Measurements from ENCODE around the gene SFXN3.

The SFXN3 gene

DNA sequence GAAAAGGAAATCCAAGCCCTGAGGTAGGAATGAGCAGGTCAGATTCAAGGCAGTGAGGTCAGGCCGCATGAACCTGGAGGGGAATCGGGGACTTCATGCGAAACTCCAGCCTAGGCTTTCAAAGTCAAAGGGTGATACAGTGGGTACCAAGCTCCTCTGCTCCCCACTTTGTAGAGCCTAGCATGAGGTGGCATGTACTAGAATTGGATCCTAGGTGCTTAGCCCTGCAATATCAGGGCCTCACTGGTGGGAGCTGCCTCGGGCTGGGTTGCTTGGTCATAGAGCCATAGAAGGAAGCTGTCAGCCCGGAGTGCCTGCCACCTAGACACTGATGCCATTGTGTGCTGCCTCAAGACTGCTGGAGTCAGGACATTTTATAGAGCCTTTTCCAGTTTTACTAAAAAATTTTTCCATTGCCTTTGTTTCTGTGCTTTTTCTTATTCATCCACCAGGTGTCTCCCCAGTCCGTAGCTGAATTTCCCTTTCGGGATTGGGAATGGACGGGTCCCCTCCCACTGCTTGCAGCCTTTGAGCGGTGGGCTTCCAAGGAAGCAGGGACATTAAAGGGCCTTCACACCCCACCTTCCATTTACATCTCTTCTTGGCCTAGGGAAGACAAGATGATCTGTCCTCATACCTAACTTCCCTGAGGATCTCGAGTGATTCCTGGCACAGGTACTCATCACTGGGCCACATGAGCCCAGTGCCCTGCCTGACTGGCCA is 36.9 kb upstream of the SFXN3 start:
- no peak overlapping the region for H3K4me3 ChIP-seq (ENCODE audit: low read length)
- H3K4me1 ChIP-seq (ENCODE audit: control insufficient read depth, insufficient read depth, low read length) = peaks cover 21% of the 10 kb centered on the region
- no peaks in the 10 kb centered on the region for H3K36me3 ChIP-seq (ENCODE audit: control insufficient read depth, insufficient read depth, low read length)
- no peaks in the 10 kb centered on the region for H3K9me3 ChIP-seq (ENCODE audit: control insufficient read depth, low read length)
- H3K27me3 ChIP-seq (ENCODE audit: control insufficient read depth, insufficient read depth, low read length) = no peaks in the 10 kb centered on the region
- H3K9ac ChIP-seq (ENCODE audit: low read length) = no peak overlapping the region

DNA sequence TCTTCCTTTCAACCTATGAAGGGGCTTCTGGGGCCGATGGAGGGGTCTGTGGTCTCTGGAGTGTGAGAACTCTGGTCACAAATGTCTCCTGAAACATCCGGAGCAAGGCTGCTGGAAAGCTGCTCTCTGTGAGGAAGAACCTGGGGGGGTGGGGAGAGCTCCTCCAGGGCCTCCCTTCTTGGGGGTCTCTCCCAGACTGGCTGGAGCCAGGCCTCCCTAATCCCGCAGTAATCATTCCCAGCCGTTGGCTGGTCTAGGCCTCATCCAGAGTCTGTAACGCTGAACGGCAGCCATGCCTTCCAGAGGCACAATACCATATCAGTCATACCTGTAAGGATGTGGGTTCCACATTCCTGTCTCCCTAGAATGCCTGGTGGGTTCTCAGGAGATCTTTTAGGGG is 35.9 kb upstream of the SFXN3 start:
- Histone ChIP-seq H3K36me3 (ENCODE audit: control insufficient read depth, insufficient read depth, low read length) (no peaks in the 10 kb centered on the region), H3K27me3 (ENCODE audit: control insufficient read depth, insufficient read depth, low read length) (no peaks in the 10 kb centered on the region), H3K4me3 (ENCODE audit: low read length) (no peak overlapping the region), H3K4me1 (ENCODE audit: control insufficient read depth, insufficient read depth, low read length) (peaks cover 25% of the 10 kb centered on the region), H3K9me3 (ENCODE audit: control insufficient read depth, low read length) (no peaks in the 10 kb centered on the region), H3K9ac (ENCODE audit: low read length) (no peak overlapping the region)

DNA sequence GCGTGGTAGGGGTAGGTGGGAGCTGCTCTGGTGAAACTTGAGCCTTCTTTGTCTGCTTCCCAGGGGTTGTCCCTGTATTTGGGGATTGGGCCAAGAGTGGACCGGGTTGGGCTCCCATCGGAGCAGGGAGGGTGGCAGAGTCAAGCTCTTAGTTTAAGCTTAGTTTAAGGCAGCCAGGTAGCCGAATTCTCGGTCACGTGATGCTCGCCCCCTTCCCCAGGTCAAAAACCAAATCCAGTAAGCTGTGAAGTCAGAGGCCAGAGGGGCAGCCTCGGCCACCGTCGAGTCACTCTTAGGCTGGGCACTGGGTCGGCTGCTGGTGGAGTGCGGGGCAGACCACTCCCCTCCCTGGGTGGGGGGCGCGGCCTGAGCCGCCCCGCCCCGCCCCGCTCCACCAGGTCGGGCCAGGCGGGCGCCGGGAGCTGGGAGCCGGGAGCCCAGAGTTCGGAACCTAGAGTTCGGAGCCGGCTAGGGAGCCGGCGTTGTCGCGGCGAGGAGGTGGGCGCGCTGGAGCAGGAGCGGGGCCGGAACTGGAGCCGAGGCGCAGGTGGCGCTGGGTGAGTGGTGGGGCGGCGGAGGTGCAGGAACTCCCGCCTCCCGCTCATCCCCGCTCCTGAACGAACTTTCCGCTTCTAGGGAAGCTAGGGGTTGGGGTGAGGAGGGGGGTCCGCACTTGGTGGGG is 34.2 kb upstream of the SFXN3 start:
- peaks cover 37% of the 10 kb centered on the region for H3K4me1 ChIP-seq (ENCODE audit: control insufficient read depth, insufficient read depth, low read length)
- H3K27me3 ChIP-seq (ENCODE audit: control insufficient read depth, insufficient read depth, low read length) = no peaks in the 10 kb centered on the region
- peak overlapping the region; percentile 56 for H3K4me3 ChIP-seq (ENCODE audit: low read length)
- H3K9me3 ChIP-seq (ENCODE audit: control insufficient read depth, low read length) = no peaks in the 10 kb centered on the region
- H3K36me3 ChIP-seq (ENCODE audit: control insufficient read depth, insufficient read depth, low read length) = no peaks in the 10 kb centered on the region
- peak overlapping the region; percentile 87 for H3K9ac ChIP-seq (ENCODE audit: low read length)

DNA sequence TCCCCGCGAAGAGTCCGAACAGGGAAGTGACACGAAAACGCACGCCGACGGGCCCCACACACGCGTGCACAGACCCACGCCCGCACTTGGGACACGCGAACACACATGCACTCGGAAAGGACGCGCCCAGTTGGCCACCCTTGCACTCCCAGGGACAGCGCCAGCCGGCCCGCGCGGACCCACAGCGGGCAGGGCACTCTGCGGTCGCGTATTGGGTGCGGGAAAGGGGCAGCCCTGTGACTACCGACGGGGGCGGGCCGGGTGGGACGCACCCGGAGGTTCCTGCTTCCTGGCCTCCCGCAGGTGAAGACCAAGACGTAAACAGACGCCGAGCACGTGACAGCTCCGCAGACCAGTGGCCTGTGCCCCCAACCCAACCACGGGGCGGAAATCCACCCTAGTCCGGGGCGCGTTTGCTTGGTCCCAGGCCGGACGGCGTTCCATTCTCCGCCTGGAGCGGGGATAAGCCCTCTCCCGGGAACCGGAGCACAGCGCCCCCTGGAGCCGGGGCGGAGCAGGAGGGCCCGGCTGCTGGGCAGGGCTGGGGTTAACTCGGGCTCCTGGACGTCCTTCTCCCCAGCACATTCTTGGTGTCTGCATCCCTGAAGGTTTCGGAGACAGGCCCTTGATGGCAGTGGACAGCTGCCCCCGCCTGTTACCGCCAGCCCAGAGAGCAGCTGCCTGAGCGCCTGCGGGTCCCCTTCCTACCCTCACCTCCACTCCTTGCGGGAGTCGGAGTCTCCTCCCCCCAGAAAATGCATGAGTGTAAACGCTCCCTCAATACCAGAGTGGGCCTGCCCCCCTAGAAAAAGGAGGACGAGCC is 33.5 kb upstream of the SFXN3 start:
- Histone ChIP-seq H3K36me3 (ENCODE audit: control insufficient read depth, insufficient read depth, low read length) (no peaks in the 10 kb centered on the region), H3K9ac (ENCODE audit: low read length) (peak overlapping the region; percentile 87), H3K27me3 (ENCODE audit: control insufficient read depth, insufficient read depth, low read length) (no peaks in the 10 kb centered on the region), H3K4me3 (ENCODE audit: low read length) (peak overlapping the region; percentile 56), H3K4me1 (ENCODE audit: control insufficient read depth, insufficient read depth, low read length) (peaks cover 45% of the 10 kb centered on the region), H3K9me3 (ENCODE audit: control insufficient read depth, low read length) (no peaks in the 10 kb centered on the region)

DNA sequence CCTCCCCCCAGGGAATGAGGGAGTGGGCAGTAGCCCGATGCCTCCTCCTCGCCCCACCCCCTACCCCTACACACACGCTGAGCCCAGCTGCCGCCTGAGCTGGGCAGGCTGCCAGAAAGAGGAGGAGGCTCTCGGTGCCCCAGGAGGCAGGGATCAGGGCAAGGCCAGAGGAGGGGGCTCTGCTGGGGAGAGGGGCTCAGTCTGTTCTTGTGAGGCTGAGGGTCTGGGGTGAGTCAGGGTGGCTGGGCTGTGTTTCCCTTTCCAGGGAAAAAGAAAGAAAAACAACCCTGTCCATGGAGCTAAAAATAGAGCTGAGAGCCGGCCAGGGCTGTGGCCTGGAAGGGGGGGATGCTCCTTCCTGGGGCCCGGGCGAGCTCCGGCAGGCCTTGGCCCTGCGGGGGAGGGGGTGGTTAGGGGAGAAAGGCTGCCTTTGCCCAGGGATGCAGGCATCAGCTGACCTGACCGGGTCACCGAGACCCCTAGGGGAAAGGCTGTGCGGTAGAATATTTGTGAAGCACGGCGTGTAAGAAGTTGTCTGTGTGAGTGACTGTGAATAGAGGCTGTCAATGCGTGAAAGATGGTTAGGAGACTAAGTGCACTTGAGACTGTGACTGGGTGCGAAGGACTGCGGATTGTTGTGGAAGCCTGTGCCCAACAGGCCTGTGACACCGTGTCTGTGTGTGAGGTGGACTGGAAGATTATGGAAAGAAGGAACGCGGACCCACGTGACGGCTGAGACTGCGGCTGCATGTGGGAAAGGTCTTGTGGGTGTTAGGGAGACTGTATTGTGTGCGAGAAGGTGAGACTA is 32.6 kb upstream of the SFXN3 start:
- Histone ChIP-seq H3K36me3 (ENCODE audit: control insufficient read depth, insufficient read depth, low read length) (no peaks in the 10 kb centered on the region), H3K4me3 (ENCODE audit: low read length) (peak overlapping the region; percentile 56), H3K9me3 (ENCODE audit: control insufficient read depth, low read length) (no peaks in the 10 kb centered on the region), H3K4me1 (ENCODE audit: control insufficient read depth, insufficient read depth, low read length) (peaks cover 45% of the 10 kb centered on the region), H3K27me3 (ENCODE audit: control insufficient read depth, insufficient read depth, low read length) (no peaks in the 10 kb centered on the region), H3K9ac (ENCODE audit: low read length) (peak overlapping the region; percentile 87)

DNA sequence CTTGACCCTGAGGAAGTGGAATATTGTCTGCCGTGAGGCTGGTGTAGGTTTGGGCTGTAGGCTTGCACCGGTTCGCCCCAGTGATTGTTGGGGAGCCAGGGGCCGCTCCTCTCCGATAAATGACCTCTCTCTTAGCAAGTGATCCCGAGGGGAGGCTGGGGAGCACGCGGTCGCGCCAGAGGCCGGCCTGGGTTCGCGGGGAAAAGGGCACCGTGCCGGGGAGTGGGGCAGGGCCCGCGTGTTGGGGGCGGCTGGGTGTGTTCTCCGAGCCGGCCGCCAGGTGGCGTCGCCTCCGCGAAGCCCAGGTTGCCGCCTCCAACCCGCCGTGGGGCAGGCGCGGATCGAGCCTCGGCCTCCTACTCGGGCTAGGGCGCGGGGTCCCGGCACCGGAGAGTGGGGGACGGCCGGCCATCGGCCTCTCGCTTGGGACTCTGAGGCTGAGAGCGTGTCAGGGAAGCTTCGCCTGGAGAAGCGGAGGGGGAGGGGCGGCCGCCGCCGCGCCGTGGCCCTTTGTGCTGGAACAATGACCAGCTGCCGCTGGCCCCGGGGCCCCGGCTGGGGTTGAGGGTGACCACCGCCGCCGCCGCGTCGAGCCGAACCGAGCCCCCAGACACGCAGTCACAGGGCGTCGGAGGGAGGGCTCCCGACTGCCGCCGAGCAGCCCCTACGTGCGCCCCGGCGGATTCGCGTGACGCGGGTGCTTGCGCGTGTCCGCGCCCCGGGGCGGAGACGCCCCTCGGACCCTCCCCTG is 31.9 kb upstream of the SFXN3 start:
- peak overlapping the region; percentile 87 for H3K9ac ChIP-seq (ENCODE audit: low read length)
- H3K4me1 ChIP-seq (ENCODE audit: control insufficient read depth, insufficient read depth, low read length) = peaks cover 45% of the 10 kb centered on the region
- H3K9me3 ChIP-seq (ENCODE audit: control insufficient read depth, low read length) = no peaks in the 10 kb centered on the region
- no peaks in the 10 kb centered on the region for H3K27me3 ChIP-seq (ENCODE audit: control insufficient read depth, insufficient read depth, low read length)
- no peaks in the 10 kb centered on the region for H3K36me3 ChIP-seq (ENCODE audit: control insufficient read depth, insufficient read depth, low read length)
- H3K4me3 ChIP-seq (ENCODE audit: low read length) = peak overlapping the region; percentile 56

DNA sequence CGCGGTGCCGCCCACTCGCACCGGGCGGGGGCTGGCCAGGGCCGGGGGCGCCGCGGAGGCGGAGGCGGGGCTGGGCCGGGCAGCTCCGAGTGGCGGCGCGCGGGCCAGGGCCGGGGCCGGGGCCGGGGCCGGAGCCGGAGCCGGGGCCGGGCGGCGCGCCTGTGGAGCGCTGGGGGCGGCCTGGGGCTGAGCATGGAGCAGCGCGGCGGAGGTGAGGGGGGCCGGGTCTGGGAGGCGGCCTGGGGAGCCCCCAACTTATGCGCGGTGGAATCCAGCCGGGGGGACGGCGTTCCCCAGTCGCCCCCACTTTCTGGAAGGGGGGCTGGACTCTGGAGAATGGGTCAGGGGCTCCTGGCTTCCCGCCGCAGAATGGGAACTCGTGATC is 31.3 kb upstream of the SFXN3 start, which contains the start of gene LZTS2:
Gene LZTS2 (plus strand): TSS at position 67 of the 385 bp plus-strand sequence. CDS start 2,731 bp downstream, outside the sequence.
- H3K27me3 ChIP-seq (ENCODE audit: control insufficient read depth, insufficient read depth, low read length) = no peaks in the 10 kb centered on the region
- no peaks in the 10 kb centered on the region for H3K9me3 ChIP-seq (ENCODE audit: control insufficient read depth, low read length)
- H3K36me3 ChIP-seq (ENCODE audit: control insufficient read depth, insufficient read depth, low read length) = no peaks in the 10 kb centered on the region
- peak within 1 kb of the TSS; percentile 80 for H3K4me3 ChIP-seq (ENCODE audit: low read length)
- peak within 1 kb of the TSS; percentile 90 for H3K9ac ChIP-seq (ENCODE audit: low read length)
- peaks cover 45% of the 10 kb centered on the region for H3K4me1 ChIP-seq (ENCODE audit: control insufficient read depth, insufficient read depth, low read length)

DNA sequence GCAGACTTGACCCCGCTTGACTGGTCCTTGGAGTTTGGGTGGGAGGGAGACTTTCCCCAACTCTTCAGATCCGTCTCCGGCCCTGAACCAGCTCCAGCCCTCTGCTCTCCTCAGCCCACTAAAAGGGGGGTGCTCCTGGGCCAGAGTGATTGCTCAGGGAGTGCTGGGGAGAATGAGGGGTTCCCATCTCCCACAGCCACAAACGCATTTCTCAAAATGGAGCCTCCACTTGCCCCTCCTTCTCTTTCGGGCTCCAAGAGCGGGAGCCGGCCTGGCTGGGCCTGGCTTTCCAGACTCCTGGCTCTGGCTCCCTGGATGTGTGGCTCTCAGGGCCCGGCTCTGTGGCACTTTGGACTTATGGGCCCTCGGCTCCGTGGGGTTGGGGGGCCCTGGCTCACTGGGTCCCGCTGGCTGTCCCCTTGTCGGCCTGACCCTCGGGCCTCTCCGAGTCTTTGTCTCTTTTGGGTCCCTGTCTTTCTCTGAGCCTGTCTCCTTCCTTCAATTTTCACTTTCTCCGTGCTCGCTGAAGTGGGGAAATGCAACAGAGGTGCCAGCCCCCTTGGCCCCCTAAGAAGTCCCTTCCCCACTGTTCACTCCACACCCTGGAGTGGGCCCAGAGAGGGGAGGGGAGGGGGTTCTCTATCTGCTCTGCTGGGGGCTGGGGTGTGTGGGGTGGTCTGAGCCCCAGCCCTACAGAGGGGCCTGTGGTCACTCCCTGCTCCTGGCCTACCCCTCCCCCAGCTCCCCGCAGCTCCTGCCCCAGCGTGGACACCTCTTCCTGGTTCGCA is 30.7 kb upstream of the SFXN3 start:
- H3K4me1 ChIP-seq (ENCODE audit: control insufficient read depth, insufficient read depth, low read length) = peaks cover 45% of the 10 kb centered on the region

DNA sequence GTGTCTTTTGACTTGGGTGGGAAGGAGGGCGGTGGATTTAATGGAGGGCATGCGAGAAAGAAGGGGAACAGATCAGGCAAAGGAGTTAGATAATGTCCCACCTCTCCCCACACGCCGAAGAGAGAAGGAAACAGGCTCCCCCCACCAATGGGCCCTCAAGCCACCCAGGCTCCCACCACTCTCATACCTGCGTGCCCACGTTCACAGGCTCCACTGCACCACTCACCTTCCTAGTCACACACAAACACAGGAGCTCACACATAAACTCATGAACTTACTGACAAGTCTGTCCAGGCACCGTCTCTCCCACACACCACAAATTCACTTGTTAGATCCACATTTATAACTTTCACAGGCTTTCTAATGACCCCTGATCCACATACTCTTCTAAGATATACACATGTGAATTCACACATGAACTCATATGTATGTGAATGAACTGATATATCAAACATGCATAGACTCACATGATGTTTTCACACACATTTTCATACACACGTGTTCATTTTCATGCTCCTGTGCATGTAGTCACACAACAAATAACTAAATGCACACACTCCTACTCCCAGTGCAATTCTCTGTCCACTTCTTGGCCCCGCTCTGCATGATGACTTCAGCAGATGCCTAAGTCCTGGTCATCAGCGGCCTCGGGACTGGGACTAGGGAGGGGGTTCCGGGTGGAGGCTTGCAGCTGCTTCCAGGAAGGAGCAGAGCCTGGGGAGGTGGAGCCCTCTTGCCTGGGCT is 29.9 kb upstream of the SFXN3 start:
- Histone ChIP-seq H3K4me3 (ENCODE audit: low read length) (peak overlapping the region; percentile 80), H3K9me3 (ENCODE audit: control insufficient read depth, low read length) (no peaks in the 10 kb centered on the region), H3K9ac (ENCODE audit: low read length) (peak overlapping the region; percentile 90), H3K36me3 (ENCODE audit: control insufficient read depth, insufficient read depth, low read length) (peaks cover 2% of the 10 kb centered on the region), H3K4me1 (ENCODE audit: control insufficient read depth, insufficient read depth, low read length) (peaks cover 44% of the 10 kb centered on the region), H3K27me3 (ENCODE audit: control insufficient read depth, insufficient read depth, low read length) (no peaks in the 10 kb centered on the region)

More for the DNA sequence above, 30.7 kb upstream of the SFXN3 start:
- Histone ChIP-seq H3K9me3 (ENCODE audit: control insufficient read depth, low read length) (no peaks in the 10 kb centered on the region), H3K9ac (ENCODE audit: low read length) (peak overlapping the region; percentile 90), H3K36me3 (ENCODE audit: control insufficient read depth, insufficient read depth, low read length) (no peaks in the 10 kb centered on the region), H3K27me3 (ENCODE audit: control insufficient read depth, insufficient read depth, low read length) (no peaks in the 10 kb centered on the region), H3K4me3 (ENCODE audit: low read length) (peak overlapping the region; percentile 80)

DNA sequence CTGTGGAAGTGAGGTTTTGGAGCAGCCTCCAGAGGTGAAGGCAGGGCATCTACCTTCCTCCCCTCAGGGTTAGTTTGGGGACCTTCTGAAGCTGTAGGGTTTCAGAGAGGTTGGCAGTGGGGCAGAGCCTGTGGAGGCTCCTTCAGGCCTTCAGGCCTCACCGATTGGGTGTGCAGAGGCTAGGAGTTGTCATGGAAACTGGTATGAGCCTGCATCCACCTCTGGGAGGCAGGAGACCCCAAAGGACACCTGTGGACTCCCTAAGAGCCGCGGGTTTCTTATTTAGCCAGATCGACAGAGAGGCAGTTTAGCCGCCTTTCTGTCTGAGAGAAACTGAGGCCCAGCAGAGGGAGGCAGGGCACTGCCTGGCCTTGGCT is 29.4 kb upstream of the SFXN3 start:
- no peak overlapping the region for H3K4me3 ChIP-seq (ENCODE audit: low read length)
- H3K9ac ChIP-seq (ENCODE audit: low read length) = peak overlapping the region; percentile 41
- peaks cover 4% of the 10 kb centered on the region for H3K36me3 ChIP-seq (ENCODE audit: control insufficient read depth, insufficient read depth, low read length)
- H3K9me3 ChIP-seq (ENCODE audit: control insufficient read depth, low read length) = no peaks in the 10 kb centered on the region
- peaks cover 39% of the 10 kb centered on the region for H3K4me1 ChIP-seq (ENCODE audit: control insufficient read depth, insufficient read depth, low read length)
- no peaks in the 10 kb centered on the region for H3K27me3 ChIP-seq (ENCODE audit: control insufficient read depth, insufficient read depth, low read length)
